ENCODE measurements around the gene GPR17. TPM values are rescaled to one million over a fixed set of nuclear protein-coding genes. Genes with fewer than 3 reads are reported as not detected.

The GPR17 gene
- total RNA-seq, 1 donor from 2014 or later = not detected

DNA sequence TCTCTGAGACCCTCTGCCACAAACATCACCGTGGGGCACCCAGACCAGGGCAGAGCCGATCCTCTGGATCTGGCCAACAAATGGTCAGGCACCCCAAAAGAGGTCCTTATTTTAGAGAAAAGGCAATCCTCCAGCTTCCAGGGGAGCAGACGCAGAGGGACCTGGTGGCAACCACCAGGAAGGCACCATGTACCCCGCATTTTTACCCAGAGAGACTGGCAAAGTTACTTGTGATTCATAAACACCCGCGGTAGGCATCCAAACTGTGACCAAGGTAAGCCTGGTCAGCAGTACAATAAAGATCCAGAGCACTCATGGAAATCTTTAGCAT lies 18.9 kb downstream of the GPR17 start:
- peak overlapping the region; percentile 19 for H3K4me3 Mint-ChIP-seq (ENCODE audit: low read depth)
- TF ChIP-seq, protein P1, sequence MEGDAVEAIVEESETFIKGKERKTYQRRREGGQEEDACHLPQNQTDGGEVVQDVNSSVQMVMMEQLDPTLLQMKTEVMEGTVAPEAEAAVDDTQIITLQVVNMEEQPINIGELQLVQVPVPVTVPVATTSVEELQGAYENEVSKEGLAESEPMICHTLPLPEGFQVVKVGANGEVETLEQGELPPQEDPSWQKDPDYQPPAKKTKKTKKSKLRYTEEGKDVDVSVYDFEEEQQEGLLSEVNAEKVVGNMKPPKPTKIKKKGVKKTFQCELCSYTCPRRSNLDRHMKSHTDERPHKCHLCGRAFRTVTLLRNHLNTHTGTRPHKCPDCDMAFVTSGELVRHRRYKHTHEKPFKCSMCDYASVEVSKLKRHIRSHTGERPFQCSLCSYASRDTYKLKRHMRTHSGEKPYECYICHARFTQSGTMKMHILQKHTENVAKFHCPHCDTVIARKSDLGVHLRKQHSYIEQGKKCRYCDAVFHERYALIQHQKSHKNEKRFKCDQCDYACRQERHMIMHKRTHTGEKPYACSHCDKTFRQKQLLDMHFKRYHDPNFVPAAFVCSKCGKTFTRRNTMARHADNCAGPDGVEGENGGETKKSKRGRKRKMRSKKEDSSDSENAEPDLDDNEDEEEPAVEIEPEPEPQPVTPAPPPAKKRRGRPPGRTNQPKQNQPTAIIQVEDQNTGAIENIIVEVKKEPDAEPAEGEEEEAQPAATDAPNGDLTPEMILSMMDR (IDR thresholded peaks at IDR 0.05; ENCODE audit: unreplicated experiment) = no peak
- DNase-seq (ENCODE audit: low spot score, unreplicated experiment) = no peak
- H3K4me1 Mint-ChIP-seq (ENCODE audit: low read depth) = peaks cover 9% of the 10 kb centered on the region
- H3K27me3 Mint-ChIP-seq = peaks cover 41% of the 10 kb centered on the region
- no peak overlapping the region for H3K27ac Mint-ChIP-seq
- H3K36me3 Mint-ChIP-seq (ENCODE audit: insufficient read depth) = no peaks in the 10 kb centered on the region
- H3K9me3 Mint-ChIP-seq (ENCODE audit: low read depth) = no peaks in the 10 kb centered on the region

DNA sequence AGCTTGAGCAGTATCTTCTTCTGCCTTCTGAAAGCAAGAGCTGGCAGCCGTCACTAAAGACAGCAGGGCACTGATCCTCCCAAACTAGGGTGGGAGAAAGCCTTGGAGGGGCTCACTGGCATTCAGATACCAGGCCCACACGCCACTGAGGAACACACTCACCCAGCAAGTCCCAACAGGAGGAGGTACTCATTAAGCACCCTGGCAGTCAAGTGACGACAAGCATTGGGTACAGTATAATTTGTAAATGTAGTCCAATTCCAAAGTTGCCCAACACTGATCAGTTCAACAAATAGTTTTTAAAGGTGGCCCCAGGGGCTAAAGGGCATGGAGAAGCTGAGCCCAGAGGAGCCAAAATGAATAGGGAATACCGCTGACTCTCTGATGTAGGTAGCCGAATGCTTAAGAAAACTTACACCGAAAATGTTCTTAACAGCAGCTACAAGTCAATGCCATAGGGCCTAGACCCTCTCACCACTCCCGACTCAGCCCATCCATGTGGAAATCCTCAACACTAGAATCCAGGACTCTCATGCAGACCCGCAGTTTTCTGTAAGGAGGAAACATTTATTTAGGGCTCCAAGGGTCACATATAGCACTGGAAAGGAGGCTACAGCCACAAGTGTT lies 19.4 kb downstream of the GPR17 start:
- Mint-ChIP-seq H3K4me3 (ENCODE audit: low read depth) (no peak overlapping the region), H3K36me3 (ENCODE audit: insufficient read depth) (no peaks in the 10 kb centered on the region), H3K27ac (no peak overlapping the region), H3K27me3 (peaks cover 46% of the 10 kb centered on the region), H3K9me3 (ENCODE audit: low read depth) (no peaks in the 10 kb centered on the region), H3K4me1 (ENCODE audit: low read depth) (peaks cover 9% of the 10 kb centered on the region)
- TF ChIP-seq, protein P1 (IDR thresholded peaks at IDR 0.05; ENCODE audit: unreplicated experiment) = no peak
- DNase-seq (ENCODE audit: low spot score, unreplicated experiment) = no peak

DNA sequence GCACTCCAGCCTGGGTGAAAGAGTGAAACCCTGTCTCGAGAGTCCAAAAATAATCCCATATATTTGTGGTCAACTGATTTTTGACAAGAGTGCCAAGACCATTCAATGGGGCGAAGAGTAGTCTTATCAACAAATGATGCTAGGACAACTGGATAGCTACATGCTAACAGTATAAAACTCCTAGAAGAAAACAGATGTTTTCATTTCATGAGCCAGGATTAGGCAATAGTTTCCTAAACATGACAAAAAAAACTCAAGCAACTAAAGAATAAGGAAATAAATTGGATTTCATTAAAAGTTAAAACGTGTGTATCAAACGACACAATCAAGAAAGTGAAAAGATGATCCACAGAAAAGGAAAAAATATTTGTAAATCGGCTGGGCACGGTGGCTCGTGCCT lies 23.1 kb downstream of the GPR17 start:
- no peak for DNase-seq (ENCODE audit: low spot score, unreplicated experiment)
- Mint-ChIP-seq H3K4me1 (ENCODE audit: low read depth) (no peaks in the 10 kb centered on the region), H3K4me3 (ENCODE audit: low read depth) (no peak overlapping the region), H3K36me3 (ENCODE audit: insufficient read depth) (no peaks in the 10 kb centered on the region), H3K27me3 (peaks cover 73% of the 10 kb centered on the region), H3K27ac (no peak overlapping the region), H3K9me3 (ENCODE audit: low read depth) (no peaks in the 10 kb centered on the region)
- TF ChIP-seq, protein P1 (IDR thresholded peaks at IDR 0.05; ENCODE audit: unreplicated experiment) = no peak

DNA sequence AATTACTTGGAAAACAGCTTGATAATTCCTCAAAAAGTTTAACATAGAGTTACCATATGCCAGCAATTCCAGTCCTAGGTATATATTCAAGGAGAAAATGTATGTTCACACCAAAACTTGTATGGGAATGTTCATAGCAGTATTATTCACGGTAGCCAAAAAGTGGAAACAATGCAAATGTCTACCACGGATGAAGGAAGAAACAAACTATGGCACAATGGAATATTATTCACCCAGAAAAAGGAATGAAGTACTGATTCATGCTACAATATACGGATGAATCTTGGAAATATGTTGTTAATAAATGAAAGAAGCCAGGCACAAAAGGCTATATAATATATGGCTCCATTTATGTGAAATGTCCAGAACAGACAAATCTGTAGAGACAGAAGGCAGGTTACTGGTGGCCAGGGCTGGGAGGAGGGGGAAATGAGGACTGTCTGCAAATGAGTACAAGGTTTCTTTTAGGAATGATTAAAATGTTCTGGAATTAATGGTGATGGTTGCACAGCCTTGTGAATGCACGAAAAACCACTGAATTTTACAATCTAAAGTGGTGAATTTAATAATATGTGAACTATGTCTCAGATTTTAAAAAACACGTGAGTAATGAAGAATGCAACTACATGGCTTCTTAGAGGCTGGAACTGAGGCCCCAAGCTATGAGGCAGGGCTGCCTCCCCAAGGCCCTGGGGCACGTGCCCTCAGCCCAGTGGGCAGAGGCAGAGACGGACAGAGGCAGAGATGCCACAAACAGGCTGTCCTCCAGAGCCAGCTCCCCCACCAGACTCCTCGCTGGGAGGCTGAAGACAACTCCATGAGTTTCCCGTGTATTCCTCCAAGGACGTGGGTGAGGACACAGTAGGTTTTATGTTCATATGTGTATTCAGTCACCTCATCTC lies 24.4 kb downstream of the GPR17 start:
- TF ChIP-seq, protein P1 (IDR thresholded peaks at IDR 0.05; ENCODE audit: unreplicated experiment) = no peak
- H3K4me1 Mint-ChIP-seq (ENCODE audit: low read depth) = peaks cover 4% of the 10 kb centered on the region
- no peak overlapping the region for H3K4me3 Mint-ChIP-seq (ENCODE audit: low read depth)
- H3K36me3 Mint-ChIP-seq (ENCODE audit: insufficient read depth) = no peaks in the 10 kb centered on the region
- H3K9me3 Mint-ChIP-seq (ENCODE audit: low read depth) = no peaks in the 10 kb centered on the region
- DNase-seq (ENCODE audit: low spot score, unreplicated experiment) = no peak
- no peak overlapping the region for H3K27ac Mint-ChIP-seq
- peaks cover 68% of the 10 kb centered on the region for H3K27me3 Mint-ChIP-seq

DNA sequence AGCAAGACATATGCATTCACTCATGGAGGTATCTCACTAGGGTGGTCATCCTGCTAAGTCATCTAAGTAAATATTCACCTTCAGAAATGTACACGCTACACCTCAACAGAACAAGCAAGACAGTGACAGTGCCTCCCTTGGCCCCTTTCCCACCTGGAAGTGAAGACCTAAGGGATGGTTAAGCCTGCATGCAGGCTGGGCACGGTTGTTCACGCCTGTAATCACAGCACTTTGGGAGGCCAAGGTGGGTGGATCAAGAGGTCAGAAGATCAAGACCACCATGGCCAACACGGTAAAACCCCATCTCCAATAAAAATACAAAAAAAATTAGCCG lies 25.0 kb downstream of the GPR17 start:
- TF ChIP-seq, protein P1 (IDR thresholded peaks at IDR 0.05; ENCODE audit: unreplicated experiment) = no peak
- no peaks in the 10 kb centered on the region for H3K9me3 Mint-ChIP-seq (ENCODE audit: low read depth)
- peaks cover 67% of the 10 kb centered on the region for H3K27me3 Mint-ChIP-seq

More for the DNA sequence above, 25.0 kb downstream of the GPR17 start:
- H3K4me1 Mint-ChIP-seq (ENCODE audit: low read depth) = peaks cover 8% of the 10 kb centered on the region
- H3K36me3 Mint-ChIP-seq (ENCODE audit: insufficient read depth) = no peaks in the 10 kb centered on the region
- no peak overlapping the region for H3K27ac Mint-ChIP-seq
- no peak overlapping the region for H3K4me3 Mint-ChIP-seq (ENCODE audit: low read depth)
- no peak for DNase-seq (ENCODE audit: low spot score, unreplicated experiment)

Measured in progenitor cell of endocrine pancreas (in vitro differentiated cells).